ENCODE data around the gene GRIA4. TPM values are rescaled to one million over a fixed set of nuclear protein-coding genes. Genes with fewer than 3 reads are reported as not detected.

The GRIA4 gene
- total and polyA plus RNA-seq, 2 donors (not counting 1 experiment from before 2014, with no cell fraction given): 0.15 to 0.50 TPM

GRCh38 chr11:105690467-105690866 is 80.6 kb downstream of the GRIA4 start:
- DNase-seq (ENCODE audit: low read depth in 2 of 2): no peak
- Histone ChIP-seq H3K27ac (ENCODE audit: insufficient read depth, low read length) (no peak overlapping the region), H3K4me3 (replicated peaks in 1 of 4; ENCODE audit: control extremely low read depth in 1 of 4, insufficient read depth in 1 of 4, low read depth in 3 of 4, low read length in 4 of 4) (no peak overlapping the region), H3K27me3 (ENCODE audit: control insufficient read depth, insufficient read depth, low read length) (no peaks in the 10 kb centered on the region), H3K4me1 (ENCODE audit: control insufficient read depth, extremely low read depth, insufficient read depth, low read length) (no peaks in the 10 kb centered on the region), H3K9ac (ENCODE audit: insufficient read depth, low read length) (no peak overlapping the region), H3K36me3 (ENCODE audit: control insufficient read depth, insufficient read depth, low read length) (no peaks in the 10 kb centered on the region), H3K79me2 (ENCODE audit: control insufficient read depth, insufficient read depth, low read length) (no peaks in the 10 kb centered on the region), H2AFZ (ENCODE audit: low read length) (no peak overlapping the region), H3K4me2 (ENCODE audit: extremely low read depth, insufficient read depth, low read length) (no peak overlapping the region), H4K20me1 (ENCODE audit: control insufficient read depth, extremely low read depth, insufficient read depth, low read length) (no peaks in the 10 kb centered on the region), H3K9me3 (ENCODE audit: control insufficient read depth, insufficient read depth, low read depth, low read length) (no peaks in the 10 kb centered on the region)
- TF ChIP-seq EZH2 (IDR thresholded peaks at IDR 0.05; ENCODE audit: low read length, missing control alignments) (no peak), CTCF (conservative IDR thresholded peaks at IDR 0.05 in 1 of 2, IDR thresholded peaks at IDR 0.05 in 1 of 2; ENCODE audit: low read depth in 1 of 2, low read length in 2 of 2) (no peak)

- Histone ChIP-seq H2AFZ (ENCODE audit: low read length) (no peak overlapping the region), H3K27ac (ENCODE audit: insufficient read depth, low read length) (no peak overlapping the region), H3K4me3 (replicated peaks in 1 of 4; ENCODE audit: control extremely low read depth in 1 of 4, insufficient read depth in 1 of 4, low read depth in 3 of 4, low read length in 4 of 4) (no peak overlapping the region), H3K36me3 (ENCODE audit: control insufficient read depth, insufficient read depth, low read length) (no peaks in the 10 kb centered on the region), H3K79me2 (ENCODE audit: control insufficient read depth, insufficient read depth, low read length) (no peaks in the 10 kb centered on the region), H3K4me2 (ENCODE audit: extremely low read depth, insufficient read depth, low read length) (no peak overlapping the region), H4K20me1 (ENCODE audit: control insufficient read depth, extremely low read depth, insufficient read depth, low read length) (no peaks in the 10 kb centered on the region), H3K4me1 (ENCODE audit: control insufficient read depth, extremely low read depth, insufficient read depth, low read length) (no peaks in the 10 kb centered on the region), H3K27me3 (ENCODE audit: control insufficient read depth, insufficient read depth, low read length) (no peaks in the 10 kb centered on the region), H3K9ac (ENCODE audit: insufficient read depth, low read length) (no peak overlapping the region), H3K9me3 (ENCODE audit: control insufficient read depth, insufficient read depth, low read depth, low read length) (no peaks in the 10 kb centered on the region)
- peak in 1 of 2 donors; percentile 28 for DNase-seq (ENCODE audit: low read depth in 2 of 2)
- no peak for TF ChIP-seq CTCF (conservative IDR thresholded peaks at IDR 0.05 in 1 of 2, IDR thresholded peaks at IDR 0.05 in 1 of 2; ENCODE audit: low read depth in 1 of 2, low read length in 2 of 2)
- no peak for TF ChIP-seq EZH2 (IDR thresholded peaks at IDR 0.05; ENCODE audit: low read length, missing control alignments)
Measured at GRCh38 chr11:105693075-105693759, 83.3 kb downstream of the GRIA4 start.

- Histone ChIP-seq H3K4me1 (ENCODE audit: control insufficient read depth, extremely low read depth, insufficient read depth, low read length) (no peaks in the 10 kb centered on the region), H3K79me2 (ENCODE audit: control insufficient read depth, insufficient read depth, low read length) (no peaks in the 10 kb centered on the region), H3K27me3 (ENCODE audit: control insufficient read depth, insufficient read depth, low read length) (no peaks in the 10 kb centered on the region), H4K20me1 (ENCODE audit: control insufficient read depth, extremely low read depth, insufficient read depth, low read length) (no peaks in the 10 kb centered on the region), H3K27ac (ENCODE audit: insufficient read depth, low read length) (no peak overlapping the region), H3K9ac (ENCODE audit: insufficient read depth, low read length) (no peak overlapping the region), H3K9me3 (ENCODE audit: control insufficient read depth, insufficient read depth, low read depth, low read length) (no peaks in the 10 kb centered on the region), H3K36me3 (ENCODE audit: control insufficient read depth, insufficient read depth, low read length) (no peaks in the 10 kb centered on the region), H3K4me2 (ENCODE audit: extremely low read depth, insufficient read depth, low read length) (no peak overlapping the region), H2AFZ (ENCODE audit: low read length) (no peak overlapping the region), H3K4me3 (replicated peaks in 1 of 4; ENCODE audit: control extremely low read depth in 1 of 4, insufficient read depth in 1 of 4, low read depth in 3 of 4, low read length in 4 of 4) (no peak overlapping the region)
- no peak for TF ChIP-seq CTCF (conservative IDR thresholded peaks at IDR 0.05 in 1 of 2, IDR thresholded peaks at IDR 0.05 in 1 of 2; ENCODE audit: low read depth in 1 of 2, low read length in 2 of 2)
- no peak for TF ChIP-seq EZH2 (IDR thresholded peaks at IDR 0.05; ENCODE audit: low read length, missing control alignments)
- DNase-seq (ENCODE audit: low read depth in 2 of 2): no peak
Measured at GRCh38 chr11:105696000-105696399, 86.1 kb downstream of the GRIA4 start.

Data from fibroblast of lung (primary cell).